Cardiac septum (tissue), 1 donor: ENCODE data around the gene AHDC1. TPM values are rescaled to one million over a fixed set of nuclear protein-coding genes. Genes with fewer than 3 reads are reported as not detected.

ENCODE experiments used
- DNase-seq: peaks from one replicate; pipeline ENCODE4 v3.0.0-alpha.2; 2020; ENCODE audit warnings: low spot score
- intact Hi-C: fragments of 100-400 bp; cut with DNase I; formaldehyde crosslinking; loops from one replicate; pipeline ENCODE4 v1.14.0; 2022
- total RNA-seq: library from RNA; stranded (reverse); fragmentation: NEBNext Ultra II Directional; extraction: Animal tissue kit (Norgen Biotek cat#: 25700); gene quantifications from one replicate; pipeline ENCODE4 v1.2.1, GENCODE V29; 2021
- donor health status: DM: no; HTN: no; CAD: no.

Gene AHDC1
- total RNA-seq, 1 donor from 2014 or later: 57.7 TPM

DNA sequence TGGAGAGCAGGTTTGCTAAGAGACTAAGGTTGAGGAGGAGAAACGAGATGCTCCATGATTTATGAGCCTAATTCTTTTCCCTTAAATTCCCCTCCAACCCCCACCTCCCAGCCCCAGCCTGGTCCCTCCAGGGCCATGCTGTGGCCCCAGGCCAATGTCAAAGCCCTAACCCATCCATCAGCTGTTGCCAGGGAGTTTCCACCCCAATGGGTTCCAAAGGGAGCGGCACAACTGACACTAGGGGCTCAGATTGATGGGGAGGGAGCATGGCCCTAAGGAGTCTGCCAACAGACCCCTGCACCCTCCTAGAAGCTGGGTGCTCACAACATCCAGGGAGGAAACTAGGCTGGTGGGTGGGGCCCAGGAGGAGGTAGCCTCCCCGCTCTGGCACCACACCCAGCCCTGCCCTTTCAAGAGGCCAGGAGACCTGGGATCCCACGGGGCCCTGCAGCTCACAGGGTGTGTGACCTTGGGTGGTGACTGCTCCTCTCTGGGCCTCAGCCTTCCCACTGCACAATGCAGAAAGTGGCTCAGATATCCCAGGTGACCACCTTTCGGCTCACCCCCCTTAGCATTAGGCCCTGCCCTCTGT is 12.9 kb downstream of the AHDC1 start:
- DNase-seq: no peak
- intact Hi-C loops: no loop called here

DNA sequence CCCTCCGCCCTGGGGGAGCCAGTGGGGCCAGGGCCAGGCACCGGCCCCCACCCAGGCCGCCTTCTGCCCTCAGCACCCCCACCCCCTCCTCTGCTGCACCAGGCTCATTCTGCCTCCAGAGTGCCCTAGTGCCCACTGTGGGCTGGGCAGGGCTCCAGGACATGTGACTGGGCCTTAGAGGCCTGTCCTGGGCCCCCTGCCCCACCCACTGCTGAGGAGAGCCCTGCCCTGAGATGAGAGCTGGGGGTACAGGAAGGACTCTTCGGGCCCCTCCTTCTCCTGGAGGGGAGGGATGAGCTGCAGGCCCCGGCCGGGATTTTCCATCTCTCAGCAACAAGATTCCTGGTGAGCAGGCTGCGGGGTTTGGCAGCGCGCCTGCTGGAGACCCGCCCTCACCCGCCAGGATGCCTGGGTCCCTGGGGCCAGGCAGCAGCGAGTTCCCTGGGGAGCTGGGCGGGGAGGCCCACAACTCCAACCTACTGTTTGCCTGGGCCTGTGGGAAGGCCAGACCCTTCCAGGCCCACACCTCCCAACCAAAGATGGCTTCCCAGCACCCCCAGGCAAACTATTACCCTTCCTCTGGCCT is 14.0 kb downstream of the AHDC1 start:
- DNase-seq: no peak
- intact Hi-C loops: no loop called here

DNA sequence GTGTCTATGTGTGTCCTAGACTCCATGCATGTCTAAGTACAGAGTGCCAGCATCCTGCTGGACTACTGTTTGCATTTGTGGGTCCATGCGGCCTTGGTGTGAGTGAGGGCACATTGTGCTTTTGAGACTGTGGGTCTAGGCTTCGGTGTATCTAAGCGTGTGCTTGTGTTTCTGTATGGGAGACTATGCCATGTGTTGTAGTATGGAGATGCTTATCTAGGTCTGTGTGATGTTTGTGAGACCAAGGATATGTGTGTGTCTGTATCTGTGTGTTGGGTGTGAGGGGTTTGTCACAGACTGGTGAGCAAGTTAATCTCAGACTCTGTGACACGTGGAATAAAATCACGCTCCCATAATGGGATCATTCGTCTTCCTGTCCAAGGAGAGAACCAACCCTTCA is 14.5 kb downstream of the AHDC1 start:
- no peak for DNase-seq
- intact Hi-C loops: no loop called here

DNA sequence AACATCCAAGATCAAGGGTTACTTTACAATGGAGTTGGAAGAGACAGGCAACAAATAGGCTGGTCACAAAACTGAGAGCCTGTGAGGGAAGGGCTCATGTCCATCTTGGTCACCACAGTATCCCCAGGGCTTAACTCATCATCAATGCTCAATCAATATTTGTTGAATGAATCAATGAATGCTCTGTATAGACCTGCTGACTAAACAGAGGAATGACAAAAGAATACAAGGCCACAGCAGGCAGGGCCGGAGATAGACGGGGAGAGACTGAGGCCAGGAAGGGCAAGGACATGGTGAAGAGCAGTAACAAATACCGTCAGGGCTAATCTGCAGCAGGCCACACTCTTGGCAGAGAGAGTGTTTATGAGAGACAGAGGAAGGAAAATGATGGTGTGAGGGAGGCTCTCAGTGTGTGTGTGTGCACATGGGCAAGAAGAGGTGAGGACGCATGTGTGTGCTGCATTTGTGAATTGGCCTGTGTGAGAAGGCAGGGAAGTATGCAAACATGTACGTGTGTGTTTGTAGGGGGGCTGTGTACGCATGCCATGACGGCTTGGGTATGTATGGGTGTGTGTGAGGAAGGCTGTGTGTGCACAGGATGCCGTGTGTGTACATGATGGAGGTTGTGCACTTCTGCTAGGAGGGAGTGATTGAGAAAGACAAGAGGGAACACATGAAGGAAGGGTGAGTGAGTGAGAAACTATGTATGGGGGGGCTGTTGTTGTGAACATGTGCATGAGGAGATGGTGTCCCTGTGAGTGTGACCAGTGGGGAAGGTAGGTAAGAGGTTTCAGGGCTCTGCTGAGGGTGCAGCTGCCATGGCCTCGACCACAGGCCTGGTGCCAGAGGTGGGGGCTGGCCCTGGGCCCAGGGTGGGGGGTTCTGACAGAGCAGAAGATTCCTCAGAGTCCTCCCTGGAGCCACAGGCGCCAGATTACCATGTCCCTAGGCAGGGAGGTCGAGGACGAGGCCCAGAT is 15.4 kb downstream of the AHDC1 start:
- intact Hi-C loops: no loop called here
- DNase-seq: no peak

DNA sequence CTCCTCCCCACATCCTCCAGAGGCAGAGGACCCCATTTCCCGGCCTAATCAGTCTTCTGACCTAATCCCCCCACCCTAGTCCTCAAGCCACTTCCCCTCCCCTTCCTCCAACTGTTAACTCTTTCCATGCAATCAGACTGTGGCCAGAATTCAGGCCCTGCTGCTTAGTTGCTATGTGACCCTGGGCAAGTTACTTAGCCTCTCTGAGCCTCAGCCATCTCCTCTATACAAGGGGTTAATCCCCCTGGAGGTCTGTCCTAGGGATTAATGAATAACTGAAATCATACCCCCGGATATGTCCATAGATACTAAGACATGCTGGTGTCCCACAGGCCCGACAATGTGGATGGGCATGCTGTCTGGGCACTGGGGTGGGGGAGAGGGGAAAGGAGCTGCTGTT is 18.3 kb downstream of the AHDC1 start:
- DNase-seq: no peak
- intact Hi-C loops: no loop called here

DNA sequence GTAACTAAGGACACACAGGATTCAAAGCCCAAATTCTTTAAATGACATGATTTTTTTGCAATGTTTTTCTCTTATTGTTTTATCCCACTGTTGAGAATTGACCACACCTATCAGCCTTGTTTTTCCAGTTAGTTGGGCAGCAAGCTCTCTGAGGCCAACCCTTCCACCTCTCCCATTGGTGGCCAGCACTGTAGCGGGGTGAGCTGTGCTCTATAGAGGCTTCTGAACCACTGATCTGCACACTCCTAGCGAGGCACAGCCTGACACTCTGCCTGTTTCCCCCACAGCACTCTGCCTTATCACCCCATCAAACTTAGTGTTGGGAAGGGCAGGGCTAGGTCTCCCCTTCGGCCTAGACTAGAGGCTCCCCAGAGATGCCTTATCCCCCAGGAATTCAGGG is 19.5 kb downstream of the AHDC1 start:
- intact Hi-C loops: no loop called here
- no peak for DNase-seq

DNA sequence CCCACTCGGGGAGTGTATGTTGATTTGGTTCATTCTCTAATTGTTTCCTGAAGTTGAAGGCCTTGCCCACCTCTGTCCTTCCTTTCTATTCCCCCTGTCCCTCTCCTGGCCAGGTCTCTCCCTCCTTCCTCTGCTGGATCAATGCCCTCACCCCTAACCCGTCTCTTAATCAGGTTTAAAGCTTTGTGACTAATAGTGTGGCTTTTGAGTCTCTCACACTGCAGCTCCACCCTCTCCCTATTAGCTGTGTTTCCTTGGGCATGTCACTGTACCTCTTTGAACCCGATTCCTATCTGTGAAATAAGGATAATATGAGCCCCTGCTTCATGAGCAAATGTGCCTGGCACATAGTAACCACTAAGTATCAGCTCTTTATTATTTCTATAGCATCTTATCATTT is 20.5 kb downstream of the AHDC1 start:
- no peak for DNase-seq
- intact Hi-C loops: no loop called here

DNA sequence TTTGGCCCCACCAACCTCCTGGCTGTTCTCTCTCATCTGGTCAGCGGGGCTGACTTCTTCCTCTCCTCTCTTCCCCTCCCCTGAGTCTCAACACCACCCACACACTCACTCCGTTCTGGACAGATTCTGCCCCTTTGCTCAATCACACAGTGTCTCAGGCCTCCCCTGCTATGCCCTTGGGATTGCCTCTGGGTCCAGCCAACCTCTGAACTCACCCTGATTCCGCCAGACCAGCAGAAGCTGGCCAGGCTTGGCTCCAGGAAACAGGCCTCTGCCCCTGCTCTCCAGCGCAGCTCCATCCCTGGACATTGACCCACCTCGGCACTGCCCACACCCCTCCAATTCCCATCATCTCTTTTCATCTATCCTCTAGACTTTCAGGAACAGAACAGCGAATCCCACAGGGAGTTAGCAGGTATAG is 22.1 kb downstream of the AHDC1 start:
- DNase-seq: no peak
- intact Hi-C loops: no loop called here

DNA sequence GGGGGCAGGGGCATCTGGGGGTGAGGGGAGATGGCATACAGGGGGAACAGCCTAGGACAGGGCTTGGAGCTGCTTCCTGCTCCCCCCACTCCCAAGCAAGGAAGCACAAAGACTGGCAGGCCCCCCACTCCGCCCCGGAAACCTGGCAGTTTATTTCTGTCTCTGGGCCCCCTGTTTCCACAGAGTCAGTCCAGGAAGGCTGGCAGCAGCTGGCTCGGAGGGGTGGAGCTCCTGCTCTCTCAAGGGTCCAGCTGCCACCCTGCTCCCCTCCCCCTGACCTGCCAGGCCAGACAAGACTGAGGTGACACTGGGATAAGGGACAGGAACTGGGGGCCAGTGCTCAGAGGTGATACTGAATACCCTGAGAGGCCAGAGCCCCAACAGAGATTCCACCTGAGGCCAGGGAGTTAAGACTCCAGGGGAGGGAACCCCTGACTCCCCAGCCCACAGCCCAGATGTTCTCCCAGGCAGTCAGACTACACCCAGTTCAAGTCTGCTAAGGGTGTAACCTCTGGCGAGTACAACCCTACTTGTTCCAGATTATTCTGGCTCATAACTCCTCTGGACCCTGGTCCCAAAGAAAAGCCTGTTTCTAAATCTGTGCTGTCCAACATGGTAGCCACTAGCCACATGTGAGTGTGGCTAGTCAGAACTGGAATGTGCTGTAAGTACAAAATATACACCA is 26.3 kb downstream of the AHDC1 start:
- intact Hi-C loops: loop anchor here (1.0 kb wide), 1 partner anchor 10 kb away; no protein-coding TSS in a partner anchor
- DNase-seq: peak; percentile 84

DNA sequence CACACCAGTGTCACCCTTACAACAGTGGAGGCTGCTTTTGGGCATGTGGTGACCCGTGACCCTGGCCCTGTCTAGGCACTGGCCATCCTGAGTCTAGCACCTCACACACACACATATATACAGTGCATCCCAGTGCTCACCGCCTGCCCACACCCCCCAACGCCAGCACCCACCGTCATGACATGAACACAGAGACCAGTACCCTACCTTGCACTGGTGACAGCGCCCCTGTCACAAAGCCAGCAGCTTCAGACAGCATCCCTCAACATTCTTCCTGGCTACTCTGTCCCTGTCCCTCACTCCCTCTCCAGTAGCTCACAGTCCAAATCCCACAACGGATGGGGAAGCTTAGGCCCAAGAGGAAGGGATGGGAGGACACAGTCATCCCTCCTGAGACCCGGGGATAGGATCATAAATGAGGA is 27.1 kb downstream of the AHDC1 start:
- intact Hi-C loops: no loop called here

DNA sequence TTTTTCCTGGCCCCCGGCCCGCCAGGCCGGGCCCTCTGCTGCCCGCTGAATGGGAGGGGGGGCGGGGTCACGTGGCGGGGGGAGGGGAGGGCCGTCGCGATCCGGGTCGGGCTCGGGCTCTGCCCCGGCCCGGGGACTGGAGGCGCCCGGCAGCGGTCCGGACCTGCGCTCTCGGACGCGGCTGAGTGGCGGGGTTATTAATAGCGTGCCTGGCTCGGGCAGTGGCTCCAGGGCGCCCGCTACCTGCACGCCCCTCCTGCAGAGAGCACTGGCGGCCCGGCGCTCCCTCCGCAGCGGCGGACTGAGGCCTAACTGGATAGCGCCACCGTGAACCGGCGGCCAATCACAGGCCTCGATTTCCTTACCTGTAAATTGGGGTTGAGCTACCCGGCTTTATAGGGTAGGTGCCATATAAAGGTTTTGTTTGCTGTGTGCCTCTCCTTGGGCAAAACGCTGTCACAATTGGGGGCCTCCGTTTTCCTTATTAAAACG is 28.1 kb downstream of the AHDC1 start:
- intact Hi-C loops: loop anchor here (1.0 kb wide), 1 partner anchor 23 kb away; no protein-coding TSS in a partner anchor
- DNase-seq: peak; percentile 91

More for the DNA sequence above, 27.1 kb downstream of the AHDC1 start:
- no peak for DNase-seq

DNA sequence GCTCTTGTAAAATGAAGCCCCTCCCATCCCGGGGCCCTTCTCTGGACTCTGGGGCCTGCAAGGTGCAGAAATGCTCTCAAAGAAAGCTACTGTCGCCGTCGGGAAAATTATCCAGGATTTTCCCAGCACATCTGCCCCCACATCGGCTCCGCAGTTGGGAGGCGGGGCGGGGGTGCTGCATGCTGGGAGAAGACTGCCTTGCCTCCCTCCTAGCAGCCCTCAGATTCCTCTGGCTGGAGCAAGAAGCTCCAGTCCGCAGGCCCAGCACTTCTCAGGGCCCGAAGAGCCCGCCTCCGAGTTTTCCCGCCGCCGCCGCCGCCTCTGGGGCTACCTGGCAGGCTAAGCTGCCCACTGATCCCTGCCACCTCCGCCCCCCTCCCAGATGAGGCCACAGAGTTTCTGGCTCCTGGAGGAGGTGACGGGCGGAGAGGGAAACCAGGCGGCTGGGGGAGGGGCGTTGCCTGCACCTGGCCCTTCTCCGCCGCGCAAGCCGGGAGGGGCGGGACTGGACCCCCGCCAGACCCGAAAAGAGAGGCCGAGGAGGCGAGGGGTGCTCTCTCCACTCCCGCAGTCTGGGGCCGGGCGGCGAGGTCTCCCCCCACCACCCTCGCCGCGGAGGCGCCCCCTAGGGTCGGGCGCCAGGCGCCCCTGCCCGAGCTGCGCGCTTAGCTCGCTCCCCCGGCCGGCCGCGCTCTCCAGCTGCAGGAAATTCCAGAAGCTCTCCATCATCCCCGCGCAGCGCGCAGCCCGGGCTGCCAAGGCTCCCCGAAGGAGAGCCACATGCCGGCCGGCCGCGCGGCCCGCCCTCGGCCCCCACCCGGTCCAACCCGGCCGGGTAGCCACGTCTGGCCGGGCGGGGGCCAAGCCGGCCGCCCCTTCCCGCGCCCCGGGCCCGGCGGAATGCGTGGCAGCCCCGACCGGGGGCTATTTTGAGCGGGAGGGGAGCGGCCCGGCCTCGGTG is 28.8 kb downstream of the AHDC1 start:
- DNase-seq: peak; percentile 92
- intact Hi-C loops: loop anchor here (1.0 kb wide), 1 partner anchor 24 kb away; no protein-coding TSS in a partner anchor

DNA sequence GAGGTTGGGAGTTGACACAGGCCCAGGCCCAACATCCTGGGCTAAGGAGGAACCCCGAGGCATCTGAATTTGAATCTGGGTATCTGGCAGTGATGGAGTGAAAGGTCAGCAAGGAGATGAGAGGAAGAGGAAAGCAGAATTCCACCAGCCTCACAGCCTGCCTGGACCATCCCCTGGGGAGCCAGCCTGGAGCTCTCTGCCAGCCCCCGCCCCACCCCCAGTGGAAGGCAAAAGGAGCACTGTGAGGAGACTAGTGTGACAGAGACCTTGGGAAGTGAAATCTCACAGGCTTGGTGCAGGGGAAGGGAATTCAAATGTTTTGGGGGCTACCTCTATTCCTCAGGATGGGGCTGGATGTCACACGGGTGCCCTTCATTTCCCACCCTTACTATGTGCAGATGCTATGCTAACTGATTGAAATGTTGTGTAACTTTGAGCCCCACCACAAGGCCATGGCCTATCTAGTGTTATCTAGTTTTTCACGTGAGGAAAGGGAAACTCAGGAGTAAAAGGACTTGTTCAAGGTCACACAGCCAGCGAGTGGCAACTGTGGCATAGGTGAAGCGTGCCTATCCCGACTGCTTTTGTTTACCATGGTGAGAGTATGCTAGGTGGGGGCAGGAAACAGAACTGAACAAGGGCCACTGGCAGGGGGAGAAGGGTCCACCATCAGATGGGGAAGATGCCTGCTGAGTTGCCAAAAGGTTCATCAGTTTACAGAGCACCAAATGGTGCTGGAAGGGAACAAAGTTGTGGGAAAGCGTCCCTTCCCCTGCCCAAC is 29.8 kb downstream of the AHDC1 start:
- no peak for DNase-seq
- intact Hi-C loops: no loop called here

DNA sequence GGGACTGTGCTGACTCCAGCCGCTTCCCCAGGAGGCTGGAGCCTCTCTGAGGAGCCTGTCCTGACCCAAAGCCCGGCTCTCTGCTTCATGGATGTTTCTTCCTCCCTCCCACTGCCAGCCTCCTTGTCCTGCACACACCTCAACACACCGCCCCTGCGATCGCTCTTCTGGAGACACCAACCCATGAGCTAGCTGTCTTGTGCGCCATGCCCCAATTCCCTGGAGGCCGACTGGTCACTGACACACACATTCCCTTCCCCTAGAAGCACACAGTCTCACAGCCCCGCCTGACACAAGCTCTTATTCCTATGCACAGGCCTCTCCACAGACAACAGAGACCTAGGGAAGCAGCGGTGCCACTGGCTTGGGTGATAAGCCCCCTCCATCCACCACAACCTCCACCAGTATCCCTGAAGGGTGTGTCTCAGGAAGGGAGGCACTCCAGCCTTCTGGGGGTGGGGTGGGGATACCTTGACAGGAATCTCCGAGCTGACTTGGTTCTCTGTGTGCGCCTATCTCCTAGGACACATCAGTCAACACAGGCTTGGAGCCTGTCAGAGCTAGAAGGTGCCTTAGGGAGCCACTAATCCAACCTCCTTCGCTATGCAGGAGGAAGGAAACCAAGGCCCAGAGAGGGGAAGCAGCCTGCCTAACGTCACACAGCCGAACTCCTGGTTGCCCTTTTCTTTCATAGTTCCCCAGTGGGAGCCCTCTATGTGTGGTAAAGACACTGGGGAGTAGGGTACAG is 31.1 kb downstream of the AHDC1 start:
- intact Hi-C loops: loop anchor here (1.0 kb wide), 1 partner anchor 29 kb away; no protein-coding TSS in a partner anchor
- no peak for DNase-seq

DNA sequence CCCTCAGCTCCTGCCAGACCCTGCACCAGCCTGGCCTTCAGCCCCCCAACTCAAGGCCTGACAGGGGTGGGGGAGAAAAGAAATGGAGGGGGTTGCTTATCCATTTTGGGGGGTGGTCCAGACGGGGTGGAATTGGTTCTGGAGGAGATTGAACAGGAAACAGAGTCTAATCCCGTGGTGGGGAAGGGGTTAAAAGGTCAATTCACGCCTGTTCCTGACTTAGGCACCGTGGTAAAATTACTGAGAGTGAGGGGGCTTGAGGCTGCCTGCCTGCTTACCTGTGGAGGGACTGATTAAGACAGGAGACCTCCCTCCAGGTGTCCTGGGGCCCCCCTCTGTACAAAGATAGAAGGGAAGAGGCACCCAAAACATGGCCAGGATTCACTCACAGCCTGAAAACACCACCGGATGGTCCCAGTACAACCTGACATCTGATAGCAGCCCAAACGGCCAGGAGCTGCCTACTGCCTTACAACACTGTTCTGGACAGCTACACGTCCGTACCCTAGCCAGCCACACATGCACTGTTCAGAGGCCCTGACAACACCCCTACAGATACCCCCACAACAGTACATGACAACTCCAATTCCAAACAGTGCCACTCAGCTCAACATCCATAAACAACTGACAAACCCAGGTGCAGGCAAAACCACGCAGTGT is 31.8 kb downstream of the AHDC1 start:
- intact Hi-C loops: loop anchor here (1.0 kb wide), 1 partner anchor 30 kb away; no protein-coding TSS in a partner anchor
- DNase-seq: no peak

DNA sequence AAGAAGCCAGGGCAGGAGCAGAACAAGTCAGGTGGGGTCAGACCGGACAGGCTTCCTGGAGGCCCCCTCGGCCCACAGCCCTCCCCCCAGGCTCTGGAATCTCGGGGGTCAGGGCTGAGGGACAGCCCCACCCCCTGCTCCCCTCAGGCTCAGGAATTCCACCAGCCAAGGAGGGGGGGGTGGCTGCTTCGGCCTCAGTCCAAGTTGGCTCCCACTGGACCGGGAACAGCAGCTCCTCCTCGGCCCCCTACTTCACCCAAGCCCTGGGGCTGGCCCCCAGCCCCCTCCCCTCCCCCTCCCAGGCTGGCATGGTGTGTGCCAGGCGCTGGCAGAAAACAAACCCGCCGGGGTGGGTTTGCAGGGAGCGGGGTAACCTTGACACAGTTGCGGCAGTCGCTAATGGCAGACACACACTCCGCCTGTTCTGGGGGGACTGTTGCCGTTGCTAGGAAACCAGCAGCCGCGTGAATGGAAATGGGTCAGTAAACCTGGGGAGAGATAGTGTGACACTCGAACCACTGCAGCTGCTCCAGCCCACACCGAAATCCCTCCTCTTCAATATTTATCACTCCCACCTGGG is 32.4 kb downstream of the AHDC1 start:
- intact Hi-C loops: loop anchor here (1.0 kb wide), 1 partner anchor 31 kb away; no protein-coding TSS in a partner anchor
- DNase-seq: no peak
